Body of pancreas (tissue), 4 donors: ENCODE results near the gene PALS1.

ENCODE experiments used
- CTCF ChIP-seq, 7 experiments: fragments of 450-650 bp in 4 of 7; fragments of 200-600 bp in 3 of 7; sonication (generic) in 3 of 7; IDR thresholded peaks; one replicate each; pipeline ENCODE4 v1.5.1; 2016 to 2019; ENCODE audit warnings: antibody characterized with exemption in 7 of 7
- POLR2A ChIP-seq, 3 donors: fragments of 450-650 bp; IDR thresholded peaks; one replicate each; pipeline ENCODE4 v1.6.1; 2016; ENCODE audit warnings: antibody characterized with exemption in 3 of 3, mild to moderate bottlenecking in 2 of 3

- TF ChIP-seq POLR2A (IDR thresholded peaks at IDR 0.05) (no peak), CTCF (IDR thresholded peaks at IDR 0.05) (no peak)
Observed at GRCh38 chr14:67218126-67218525, 23.1 kb upstream of the PALS1 start.
